ENCODE measurements around the gene HDGFL1. TPM values are rescaled to one million over a fixed set of nuclear protein-coding genes. Genes with fewer than 3 reads are reported as not detected.

The HDGFL1 gene
- total and polyA plus RNA-seq, 2 experiments from 2014 or later = not detected

DNA sequence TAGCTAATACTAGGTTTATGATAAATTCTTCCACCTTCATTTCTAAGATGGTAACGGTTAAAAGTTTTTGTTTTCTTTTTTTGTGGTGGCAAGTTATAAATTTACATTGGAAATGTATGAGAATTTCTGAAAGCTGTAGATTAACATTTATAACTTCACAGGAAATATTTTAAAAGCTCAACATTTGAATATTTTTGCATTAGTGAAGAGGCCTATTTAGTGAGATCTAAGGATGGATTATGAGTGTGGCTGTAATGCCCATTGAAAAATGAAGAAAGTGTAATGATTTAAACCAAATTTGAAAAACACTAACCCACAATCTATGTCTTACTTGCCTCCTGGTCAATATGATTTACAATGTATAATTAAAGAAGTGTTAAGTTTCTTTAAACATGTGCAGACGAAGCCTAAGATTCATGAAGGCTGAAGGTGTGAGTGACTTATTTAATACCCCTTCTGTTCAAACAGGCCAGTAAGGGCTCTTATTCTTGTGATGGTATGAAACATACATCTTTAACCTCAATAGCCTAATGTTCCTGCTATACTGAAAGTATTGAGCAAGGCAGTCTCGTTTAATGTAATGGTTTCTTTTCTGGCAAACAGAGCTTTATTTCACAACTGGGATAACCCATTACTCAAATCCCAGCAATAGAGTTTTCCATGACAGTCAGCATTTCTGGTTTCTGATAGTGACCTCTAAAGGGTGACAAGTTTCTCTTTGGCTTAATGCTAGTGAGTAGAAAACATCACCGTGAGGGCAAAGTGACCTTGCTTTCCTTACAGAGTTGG is 13.2 kb downstream of the HDGFL1 start:
- 65 to 68% methylated on average over 4 of the region's 4 CpGs for WGBS, 2 experiments (ENCODE audit: low coverage in 1 of 2, low lambda C conversion rate in 2 of 2, missing lambda C conversion rate in 2 of 2)
- DNase-seq = no peak
- no peak for TF ChIP-seq EZH2phosphoT487 (IDR thresholded peaks at IDR 0.05; ENCODE audit: insufficient read depth, low read depth)
- TF ChIP-seq EZH2 (IDR thresholded peaks at IDR 0.05; ENCODE audit: insufficient read depth, poor library complexity, severe bottlenecking) = no peak

DNA sequence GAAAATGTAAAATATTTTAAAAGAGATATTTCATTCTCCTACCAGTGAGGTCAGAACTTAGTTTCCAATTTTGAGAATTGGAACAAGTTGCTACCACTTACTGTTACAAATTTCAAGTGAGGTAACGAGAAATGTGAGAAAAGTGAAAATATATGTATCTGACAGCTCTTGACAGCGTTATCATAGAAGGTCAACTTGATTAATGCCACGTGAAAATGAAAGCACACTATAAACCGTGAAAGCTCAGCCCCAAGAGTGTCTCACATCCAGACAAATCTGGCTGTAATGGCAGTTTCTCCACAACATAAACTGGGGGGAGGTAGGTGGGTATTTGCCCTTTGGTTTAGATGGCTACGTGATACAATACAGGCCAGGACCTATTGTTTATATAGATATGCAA is 13.9 kb downstream of the HDGFL1 start:
- Histone ChIP-seq H3K4me1 (ENCODE audit: insufficient read depth) (no peaks in the 10 kb centered on the region), H3K79me2 (ENCODE audit: insufficient read depth) (no peaks in the 10 kb centered on the region)

More for the DNA sequence above, 13.2 kb downstream of the HDGFL1 start:
- Histone ChIP-seq H4K20me1 (ENCODE audit: insufficient read depth) (no peaks in the 10 kb centered on the region), H3K9me3 (ENCODE audit: low read depth) (no peaks in the 10 kb centered on the region), H3F3A (ENCODE audit: insufficient read depth) (no peaks in the 10 kb centered on the region), H3K27me3 (replicated peaks; ENCODE audit: insufficient read depth) (no peaks in the 10 kb centered on the region), H3K9ac (no peak overlapping the region), H3K4me3 (no peak overlapping the region), H2AFZ (no peak overlapping the region), H3K36me3 (ENCODE audit: low read depth) (no peaks in the 10 kb centered on the region), H3K4me2 (ENCODE audit: unreplicated experiment) (no peak overlapping the region), H3K9me2 (ENCODE audit: insufficient read depth) (no peaks in the 10 kb centered on the region), H3K4me1 (ENCODE audit: insufficient read depth) (no peaks in the 10 kb centered on the region), H3K79me2 (ENCODE audit: insufficient read depth) (no peaks in the 10 kb centered on the region), H3K27ac (no peak overlapping the region)
- in situ Hi-C loops (cut with MboI) = no loop called here

DNA sequence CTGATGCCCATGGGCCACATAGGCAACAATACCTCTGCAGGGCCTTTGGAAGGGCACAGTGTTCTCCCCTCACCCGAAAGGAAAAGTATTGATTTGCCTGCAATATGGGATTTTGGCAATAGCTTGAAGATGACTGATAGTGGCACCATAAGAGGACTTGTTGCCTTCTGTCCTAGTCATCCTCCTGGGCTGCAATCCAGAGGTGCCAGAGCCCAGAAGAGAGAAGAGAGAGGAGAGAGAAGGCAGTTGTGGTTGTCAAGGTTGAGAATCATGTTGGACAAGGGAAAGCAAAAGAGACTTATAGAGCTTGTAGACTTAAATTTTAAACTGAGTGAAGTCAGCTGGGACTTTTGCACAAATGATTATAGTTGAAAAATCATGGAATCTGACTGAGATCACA is 14.6 kb downstream of the HDGFL1 start:
- in situ Hi-C loops (cut with MboI) = no loop called here
- Histone ChIP-seq H3K4me3 (no peak overlapping the region), H3K27ac (no peak overlapping the region), H2AFZ (no peak overlapping the region), H3K9ac (no peak overlapping the region), H3K4me1 (ENCODE audit: insufficient read depth) (no peaks in the 10 kb centered on the region), H3K9me3 (ENCODE audit: low read depth) (no peaks in the 10 kb centered on the region), H3K27me3 (replicated peaks; ENCODE audit: insufficient read depth) (no peaks in the 10 kb centered on the region), H3K4me2 (ENCODE audit: unreplicated experiment) (no peak overlapping the region), H3K9me2 (ENCODE audit: insufficient read depth) (no peaks in the 10 kb centered on the region), H4K20me1 (ENCODE audit: insufficient read depth) (no peaks in the 10 kb centered on the region), H3F3A (ENCODE audit: insufficient read depth) (no peaks in the 10 kb centered on the region), H3K36me3 (ENCODE audit: low read depth) (no peaks in the 10 kb centered on the region), H3K79me2 (ENCODE audit: insufficient read depth) (no peaks in the 10 kb centered on the region)
- WGBS, 2 experiments (ENCODE audit: low coverage in 1 of 2, low lambda C conversion rate in 2 of 2, missing lambda C conversion rate in 2 of 2) = 63 to 77% methylated on average over 1 of the region's 1 CpG
- DNase-seq = peak; percentile 6
- TF ChIP-seq EZH2phosphoT487 (IDR thresholded peaks at IDR 0.05; ENCODE audit: insufficient read depth, low read depth) (no peak), EZH2 (IDR thresholded peaks at IDR 0.05; ENCODE audit: insufficient read depth, poor library complexity, severe bottlenecking) (no peak)

More for the DNA sequence above, 13.9 kb downstream of the HDGFL1 start:
- H4K20me1 ChIP-seq (ENCODE audit: insufficient read depth) = no peaks in the 10 kb centered on the region
- no peaks in the 10 kb centered on the region for H3K27me3 ChIP-seq (replicated peaks; ENCODE audit: insufficient read depth)
- no peaks in the 10 kb centered on the region for H3K36me3 ChIP-seq (ENCODE audit: low read depth)
- no peak overlapping the region for H3K4me2 ChIP-seq (ENCODE audit: unreplicated experiment)
- TF ChIP-seq EZH2 (IDR thresholded peaks at IDR 0.05; ENCODE audit: insufficient read depth, poor library complexity, severe bottlenecking) = no peak
- TF ChIP-seq EZH2phosphoT487 (IDR thresholded peaks at IDR 0.05; ENCODE audit: insufficient read depth, low read depth) = no peak
- in situ Hi-C loops (cut with MboI) = no loop called here
- no peak overlapping the region for H3K4me3 ChIP-seq
- H3K9ac ChIP-seq = no peak overlapping the region
- H2AFZ ChIP-seq = no peak overlapping the region
- WGBS, 2 experiments (ENCODE audit: low coverage in 1 of 2, low lambda C conversion rate in 2 of 2, missing lambda C conversion rate in 2 of 2) = 55 to 72% methylated on average over 5 of the region's 5 CpGs
- no peaks in the 10 kb centered on the region for H3K9me2 ChIP-seq (ENCODE audit: insufficient read depth)
- H3F3A ChIP-seq (ENCODE audit: insufficient read depth) = no peaks in the 10 kb centered on the region
- H3K27ac ChIP-seq = no peak overlapping the region
- DNase-seq = no peak
- H3K9me3 ChIP-seq (ENCODE audit: low read depth) = no peaks in the 10 kb centered on the region

- H3K79me2 ChIP-seq (ENCODE audit: insufficient read depth) = no peaks in the 10 kb centered on the region
- H3K9me2 ChIP-seq (ENCODE audit: insufficient read depth) = no peaks in the 10 kb centered on the region
- no peaks in the 10 kb centered on the region for H4K20me1 ChIP-seq (ENCODE audit: insufficient read depth)
- no peak for DNase-seq
- TF ChIP-seq EZH2 (IDR thresholded peaks at IDR 0.05; ENCODE audit: insufficient read depth, poor library complexity, severe bottlenecking) (no peak), EZH2phosphoT487 (IDR thresholded peaks at IDR 0.05; ENCODE audit: insufficient read depth, low read depth) (no peak)
- no peak overlapping the region for H3K4me2 ChIP-seq (ENCODE audit: unreplicated experiment)
- no peaks in the 10 kb centered on the region for H3K4me1 ChIP-seq (ENCODE audit: insufficient read depth)
- no peaks in the 10 kb centered on the region for H3K27me3 ChIP-seq (replicated peaks; ENCODE audit: insufficient read depth)
- no peaks in the 10 kb centered on the region for H3F3A ChIP-seq (ENCODE audit: insufficient read depth)
- H3K4me3 ChIP-seq = no peak overlapping the region
- no peaks in the 10 kb centered on the region for H3K36me3 ChIP-seq (ENCODE audit: low read depth)
- H3K9ac ChIP-seq = no peak overlapping the region
- H3K27ac ChIP-seq = no peak overlapping the region
- H2AFZ ChIP-seq = no peak overlapping the region
- no peaks in the 10 kb centered on the region for H3K9me3 ChIP-seq (ENCODE audit: low read depth)
- in situ Hi-C loops (cut with MboI) = no loop called here
Observed at GRCh38 chr6:22589118-22589517, 19.8 kb downstream of the HDGFL1 start.
